ENCODE measurements around the gene MCC.

MCC gene

DNA sequence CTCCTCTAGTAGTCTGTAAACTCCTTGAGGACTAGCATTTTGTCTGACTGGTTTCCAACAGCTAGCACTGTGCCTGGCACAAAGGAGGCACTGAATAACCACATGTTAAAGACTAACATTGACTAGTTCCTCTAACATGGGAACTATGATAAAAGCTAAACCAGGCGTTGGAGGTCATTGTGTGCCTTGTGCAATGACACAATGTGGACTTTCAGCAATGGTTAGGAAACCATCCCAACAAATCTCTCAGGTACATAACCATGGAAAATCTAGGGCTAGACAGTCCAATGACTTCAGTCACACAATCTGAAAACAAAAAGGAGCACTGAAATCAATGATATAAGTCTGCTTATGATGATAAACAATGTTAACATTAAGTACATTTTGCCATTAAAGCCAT is 311.0 kb downstream of the MCC start:
- DNase-seq (ENCODE audit: low read depth in 2 of 2) = no peak

DNA sequence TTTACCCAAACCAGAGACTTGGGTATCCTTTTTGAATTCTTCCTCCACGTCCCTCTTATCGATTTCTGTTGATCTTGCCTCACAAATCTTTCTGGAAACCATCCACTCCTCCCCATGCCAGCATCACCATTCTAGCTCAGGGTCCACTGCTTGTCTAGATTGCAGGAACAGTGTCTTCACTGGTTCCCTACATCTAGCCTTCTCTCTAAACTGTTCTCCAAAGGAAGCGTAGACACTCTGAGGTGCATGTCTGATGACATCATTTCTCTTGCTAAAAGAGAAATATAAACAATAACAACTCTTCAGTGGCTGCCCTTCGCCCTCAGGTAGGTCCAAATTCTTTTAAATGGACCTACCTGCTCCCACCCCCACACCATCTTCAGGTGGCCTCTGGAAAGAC is 311.5 kb downstream of the MCC start:
- no peak for DNase-seq (ENCODE audit: low read depth in 2 of 2)

DNA sequence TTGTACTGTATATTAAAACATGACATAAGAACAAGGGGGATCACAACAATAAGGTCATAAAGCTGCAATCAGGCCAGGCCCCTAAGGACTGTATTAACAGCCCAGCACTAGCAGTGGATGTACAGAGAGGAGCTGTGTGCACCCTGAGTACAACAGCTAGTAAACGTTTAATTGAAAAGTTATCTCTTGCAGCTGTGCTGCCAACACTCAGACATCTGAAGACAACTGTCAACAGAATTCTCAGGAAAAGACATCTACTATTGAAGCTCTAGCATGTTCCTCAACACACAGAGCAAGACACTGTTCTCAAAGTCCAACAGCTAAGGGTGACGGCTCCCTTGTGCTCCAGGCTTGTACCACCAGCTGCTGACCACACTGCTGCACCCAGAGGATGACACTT is 312.1 kb downstream of the MCC start:
- DNase-seq (ENCODE audit: low read depth in 2 of 2) = no peak

DNA sequence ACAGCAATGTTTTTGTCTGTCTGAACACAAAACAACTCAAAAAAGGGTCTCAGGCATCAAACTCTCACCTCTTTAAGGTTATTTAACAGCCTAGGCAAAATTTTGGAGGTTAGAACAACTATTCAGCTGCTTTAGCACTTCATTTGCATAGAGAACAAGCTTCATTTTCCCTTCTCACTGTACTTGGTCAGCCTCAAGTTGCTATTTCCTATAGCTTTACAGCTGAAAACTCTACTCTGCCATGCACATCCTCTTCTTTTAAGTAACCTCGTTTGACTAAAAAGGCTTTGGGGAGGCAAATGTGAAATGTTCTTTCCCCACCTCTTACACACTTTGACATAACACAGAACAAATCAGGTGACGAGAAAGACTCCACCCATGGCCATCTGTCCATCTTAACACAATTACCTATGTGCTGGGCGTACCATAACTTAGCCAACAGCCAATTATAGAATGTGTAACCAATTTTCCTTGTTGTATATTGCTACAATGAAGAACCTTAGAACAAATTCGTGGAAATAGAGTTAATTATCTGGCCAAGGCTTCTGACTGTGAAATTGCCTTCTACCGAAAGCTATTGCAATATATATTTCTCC is 315.9 kb downstream of the MCC start:
- DNase-seq (ENCODE audit: low read depth in 2 of 2) = no peak

GRCh38 chr5:113171520-113171919 is 316.7 kb downstream of the MCC start:
- DNase-seq (ENCODE audit: low read depth in 2 of 2) = no peak

GRCh38 chr5:113170707-113171106 is 317.5 kb downstream of the MCC start:
- no peak for DNase-seq (ENCODE audit: low read depth in 2 of 2)

DNA sequence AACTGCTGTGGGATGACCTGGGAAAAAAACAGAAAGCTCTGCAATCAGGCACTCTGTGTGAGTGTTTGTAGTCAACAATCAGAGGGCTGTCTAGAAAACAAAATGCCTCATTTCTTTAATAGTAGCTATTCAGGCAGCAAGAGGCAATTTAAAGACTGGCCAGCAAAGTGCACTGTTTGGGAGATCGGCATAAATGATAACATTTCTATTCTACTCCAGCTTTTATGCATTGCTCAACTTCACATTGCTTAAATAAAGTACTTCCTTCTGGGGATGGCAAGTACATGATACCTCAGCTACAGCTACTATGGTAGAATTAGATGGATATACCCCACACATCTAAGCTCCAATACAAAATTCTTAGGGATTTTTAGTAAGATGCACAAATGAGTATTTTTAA is 318.5 kb downstream of the MCC start:
- no peak for DNase-seq (ENCODE audit: low read depth in 2 of 2)

GRCh38 chr5:113167985-113168384 is 320.3 kb downstream of the MCC start:
- no peak for DNase-seq (ENCODE audit: low read depth in 2 of 2)

GRCh38 chr5:113166852-113167366 is 321.3 kb downstream of the MCC start:
- no peak for DNase-seq (ENCODE audit: low read depth in 2 of 2)

- no peak for DNase-seq (ENCODE audit: low read depth in 2 of 2)
Measured at GRCh38 chr5:113166261-113166660, 322.0 kb downstream of the MCC start.

- no peak for DNase-seq (ENCODE audit: low read depth in 2 of 2)
Measured at GRCh38 chr5:113164021-113164420, 324.2 kb downstream of the MCC start.

DNA sequence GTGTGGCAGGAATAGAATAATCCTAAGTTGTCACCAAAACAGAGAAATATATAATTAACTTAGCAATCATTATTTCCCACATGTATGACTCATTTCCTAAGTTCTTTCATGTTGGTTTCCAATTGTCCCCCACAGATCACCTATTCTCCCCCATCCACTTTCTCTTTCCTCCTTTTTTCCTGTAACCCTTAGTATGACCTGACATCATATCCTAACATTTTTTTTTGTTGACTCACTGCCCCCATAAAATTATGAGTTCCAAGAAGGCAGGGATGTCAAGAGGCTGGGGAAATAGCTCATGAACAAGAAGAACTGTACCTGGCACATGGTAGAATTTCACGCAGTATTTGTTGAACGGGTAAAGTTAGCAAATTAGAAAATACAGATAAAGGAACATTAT is 324.9 kb downstream of the MCC start:
- no peak for DNase-seq (ENCODE audit: low read depth in 2 of 2)

DNA sequence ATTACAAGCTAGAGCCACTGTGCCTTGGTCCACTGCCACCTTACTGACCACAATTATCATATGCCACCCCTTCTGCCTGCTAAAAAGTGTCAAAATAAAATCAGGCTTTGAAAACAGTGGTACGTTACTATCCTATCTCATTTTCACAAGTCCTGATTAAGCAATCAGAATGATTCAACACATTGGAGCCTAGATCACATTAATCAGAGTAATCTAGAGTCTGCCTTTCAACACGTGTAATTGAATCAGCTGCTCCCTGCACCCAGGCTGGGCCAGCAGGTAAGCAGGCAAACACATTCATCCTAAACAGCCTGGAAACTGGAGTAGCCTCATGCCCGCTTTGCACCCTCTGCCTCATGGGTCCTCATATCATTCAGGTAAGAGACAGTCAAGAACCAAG is 325.5 kb downstream of the MCC start:
- no peak for DNase-seq (ENCODE audit: low read depth in 2 of 2)

DNA sequence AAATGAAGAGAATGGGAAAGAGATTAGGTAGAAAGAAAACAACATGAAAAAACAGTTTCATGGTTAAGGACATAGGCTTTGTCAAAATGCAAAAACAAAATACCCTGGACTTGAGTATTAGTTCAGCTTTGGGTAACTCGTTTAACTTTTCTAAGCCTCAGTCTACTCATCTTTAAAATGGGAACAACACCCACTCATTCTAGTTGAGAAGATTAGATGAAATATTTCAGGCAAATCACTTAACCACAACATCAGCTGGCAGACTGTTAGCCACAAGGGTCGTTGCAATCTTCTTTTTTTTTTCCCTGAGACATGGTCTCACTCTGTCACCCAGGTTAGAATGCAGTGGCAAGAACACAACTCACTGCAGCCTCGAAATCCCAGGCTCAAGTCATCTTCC is 326.0 kb downstream of the MCC start:
- DNase-seq (ENCODE audit: low read depth in 2 of 2) = no peak

GRCh38 chr5:113161806-113162205 is 326.4 kb downstream of the MCC start:
- DNase-seq (ENCODE audit: low read depth in 2 of 2) = no peak

DNA sequence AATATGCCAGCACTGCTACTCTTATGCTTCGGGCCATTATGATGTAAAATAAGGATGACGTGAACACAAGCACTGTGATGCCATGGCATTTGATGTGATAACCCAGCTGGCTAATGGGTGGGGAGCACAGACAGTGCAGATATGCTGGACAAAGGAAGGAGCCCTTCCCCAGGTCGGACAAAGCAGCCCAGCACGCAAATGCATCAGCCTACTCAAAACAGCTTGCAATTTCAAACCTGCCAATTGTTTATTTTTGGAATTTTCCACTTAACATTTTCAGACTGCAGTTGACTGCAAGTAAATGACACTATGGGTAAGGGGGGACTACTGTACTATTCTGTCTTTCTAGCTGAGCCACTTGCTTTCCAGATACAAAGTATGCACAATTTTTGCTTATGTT is 330.4 kb downstream of the MCC start:
- DNase-seq (ENCODE audit: low read depth in 2 of 2) = no peak

DNA sequence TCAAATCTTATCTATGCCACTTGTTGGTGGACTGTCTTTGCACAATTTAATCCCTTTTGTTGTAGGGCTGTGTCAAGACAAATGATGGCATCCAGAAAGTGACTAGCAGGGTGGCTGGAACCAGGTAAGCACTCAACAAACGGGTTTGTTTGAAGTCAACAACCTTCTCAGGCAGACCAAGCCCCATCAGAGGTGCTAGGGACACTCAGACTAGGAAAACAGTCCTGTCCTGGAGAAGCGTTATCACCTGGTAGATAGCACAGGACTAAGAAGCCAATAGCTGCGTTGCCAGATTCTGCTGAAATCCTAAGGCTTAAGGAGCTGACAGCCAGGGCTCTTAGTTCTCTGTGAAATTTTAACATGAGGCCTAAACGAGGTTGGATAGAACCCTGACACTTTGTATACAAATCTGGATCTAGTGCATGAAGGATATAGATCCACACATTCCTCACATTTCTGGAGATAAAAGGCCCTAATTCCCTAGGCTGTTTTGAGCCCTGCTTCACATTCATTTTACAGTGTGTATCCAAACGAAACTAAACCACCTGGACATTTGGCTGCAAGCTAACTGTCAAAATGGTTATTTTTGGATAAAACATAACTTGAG is 331.9 kb downstream of the MCC start:
- DNase-seq (ENCODE audit: low read depth in 2 of 2) = no peak

GRCh38 chr5:113153512-113154097 is 334.6 kb downstream of the MCC start:
- DNase-seq (ENCODE audit: low read depth in 2 of 2) = no peak

- DNase-seq (ENCODE audit: low read depth in 2 of 2) = no peak
Measured at GRCh38 chr5:113152380-113152740, 335.9 kb downstream of the MCC start.

DNA sequence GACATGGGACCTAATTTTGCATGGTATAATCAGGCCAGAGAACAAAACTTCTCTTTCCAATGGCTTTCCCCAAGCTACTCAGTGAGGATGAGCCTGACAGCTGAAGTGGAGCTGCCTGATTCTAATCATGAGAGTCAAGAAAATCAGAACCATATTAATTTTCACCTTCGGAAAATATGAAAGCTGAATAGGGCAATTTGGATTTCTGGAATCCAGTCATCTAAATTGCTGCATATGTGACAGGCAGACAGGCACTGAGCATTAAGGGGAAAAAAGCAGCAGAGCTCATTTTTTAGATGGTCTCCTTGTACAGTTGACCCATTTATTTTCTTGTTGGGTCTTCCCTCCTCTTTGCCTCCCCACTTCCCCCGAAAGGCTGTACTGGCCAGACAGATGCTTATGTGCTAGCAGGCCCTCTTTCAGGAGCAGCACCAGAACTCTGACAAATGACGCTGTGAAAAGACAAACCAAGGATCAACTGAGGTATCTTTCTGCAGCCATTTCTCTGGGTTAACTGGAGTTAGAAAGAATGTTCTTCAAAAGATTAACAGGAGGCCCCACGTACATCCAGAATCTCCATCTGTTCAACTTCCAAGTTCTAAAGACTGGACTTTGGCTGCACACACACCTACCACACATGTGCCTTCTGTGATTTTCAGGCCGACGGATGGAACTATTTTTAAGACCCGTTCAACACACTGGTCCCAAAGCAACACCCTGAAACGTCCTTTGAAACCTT is 336.4 kb downstream of the MCC start:
- no peak for DNase-seq (ENCODE audit: low read depth in 2 of 2)

DNA sequence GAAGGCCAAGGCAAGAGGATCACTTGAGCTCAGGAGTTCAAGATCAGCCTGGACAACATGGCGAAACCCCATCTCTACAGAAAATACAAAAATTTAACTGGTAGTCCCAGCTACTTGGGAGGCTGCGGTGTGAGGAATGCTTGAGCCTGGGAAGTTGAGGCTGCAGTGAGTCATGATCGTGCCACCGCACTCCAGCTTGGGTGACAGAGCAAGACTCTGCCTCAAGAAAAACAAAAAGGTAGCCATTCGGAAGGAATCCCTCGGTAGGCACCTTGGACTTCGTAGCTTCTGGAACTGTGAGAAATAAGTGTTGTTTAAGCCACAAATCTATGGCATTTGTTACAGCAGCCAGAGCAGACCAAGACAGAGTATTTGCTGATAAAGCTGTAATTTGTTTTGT is 337.4 kb downstream of the MCC start:
- DNase-seq (ENCODE audit: low read depth in 2 of 2) = no peak

DNA sequence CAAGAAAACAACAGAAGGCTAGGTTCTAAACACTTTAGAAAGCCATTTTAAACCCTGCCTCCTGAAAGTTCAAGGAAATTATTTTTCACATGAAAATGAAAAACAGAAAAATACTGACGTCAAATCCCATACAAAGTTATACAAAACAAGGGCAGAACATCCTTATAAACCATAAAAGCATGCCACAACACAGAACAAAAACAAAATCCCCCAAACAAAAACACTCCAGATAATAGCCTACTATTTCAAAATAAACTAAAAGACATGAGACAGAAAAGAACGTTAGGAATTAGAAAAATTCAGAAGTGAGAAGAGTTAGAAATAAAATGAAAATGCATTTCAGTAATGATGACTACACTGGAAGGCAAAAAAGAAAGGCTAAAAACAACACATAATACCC is 338.0 kb downstream of the MCC start:
- DNase-seq (ENCODE audit: low read depth in 2 of 2) = no peak

- no peak for DNase-seq (ENCODE audit: low read depth in 2 of 2)
Measured at GRCh38 chr5:113147537-113147936, 340.7 kb downstream of the MCC start.

Measured in stimulated activated CD8-positive, alpha-beta memory T cell treated with anti-CD3 and anti-CD28 coated beads, Interleukin-7, amount 100 ng/mL, for 4 hours (primary cell).